Hepatocyte (in vitro differentiated cells): ENCODE results near the gene MAGEH1. TPM values are rescaled to one million over a fixed set of nuclear protein-coding genes. Genes with fewer than 3 reads are reported as not detected.

Experiments used
- DNase-seq: peaks from one replicate; pipeline ENCODE4 v3.0.0-alpha.2; 2016; ENCODE audit warnings: low spot score
- H2AFZ ChIP-seq: fragments of 200-600 bp; sonication (generic); 2 replicates; pipeline ENCODE4 v1.6.0; 2016; ENCODE audit warnings: antibody characterized with exemption, mild to moderate bottlenecking
- H3K27ac ChIP-seq: fragments of 200-600 bp; sonication (generic); 2 replicates; pipeline ENCODE4 v1.5.1; 2016; ENCODE audit warnings: mild to moderate bottlenecking
- H3K27me3 ChIP-seq: fragments of 200-600 bp; sonication (generic); 2 replicates; pipeline ENCODE4 v1.6.1; 2016
- H3K36me3 ChIP-seq: fragments of 200-600 bp; sonication (generic); replicated peaks from 2 replicates; pipeline ENCODE4 v1.5.1; 2016; ENCODE audit warnings: low read depth; ENCODE audit not compliant: insufficient read depth
- H3K4me1 ChIP-seq: fragments of 200-600 bp; sonication (generic); 2 replicates; pipeline ENCODE4 v1.5.1; 2016; ENCODE audit warnings: mild to moderate bottlenecking, moderate library complexity; ENCODE audit not compliant: insufficient read depth
- H3K4me2 ChIP-seq: fragments of 200-600 bp; sonication (generic); 2 replicates; pipeline ENCODE4 v1.6.0; 2016
- H3K4me3 ChIP-seq: fragments of 200-600 bp; sonication (generic); 2 replicates; pipeline ENCODE4 v1.5.1; 2016; ENCODE audit warnings: mild to moderate bottlenecking
- H3K79me2 ChIP-seq: fragments of 200-600 bp; sonication (generic); 2 replicates; pipeline ENCODE4 v1.6.0; 2017; ENCODE audit warnings: mild to moderate bottlenecking
- H3K9me2 ChIP-seq: fragments of 200-600 bp; sonication (generic); replicated peaks from 2 replicates; pipeline ENCODE4 v1.6.0; 2017; ENCODE audit warnings: mild to moderate bottlenecking; ENCODE audit not compliant: insufficient read depth
- H3K9me3 ChIP-seq: fragments of 200-600 bp; sonication (generic); 2 replicates; pipeline ENCODE4 v1.5.1; 2016; ENCODE audit warnings: low read depth, mild to moderate bottlenecking
- H4K20me1 ChIP-seq: fragments of 200-600 bp; sonication (generic); 2 replicates; pipeline ENCODE4 v1.6.0; 2016; ENCODE audit warnings: mild to moderate bottlenecking; ENCODE audit not compliant: insufficient read depth, poor library complexity, severe bottlenecking
- EZH2 ChIP-seq: fragments of 200-600 bp; sonication (generic); IDR thresholded peaks from 2 replicates; pipeline ENCODE4 v1.6.1; 2016; ENCODE audit warnings: antibody characterized with exemption, mild to moderate bottlenecking, borderline replicate concordance
- EZH2phosphoT487 ChIP-seq: fragments of 200-600 bp; sonication (generic); IDR thresholded peaks from one replicate; pipeline ENCODE4 v1.6.1; 2018; ENCODE audit warnings: antibody characterized with exemption, mild to moderate bottlenecking, low read depth, moderate library complexity; ENCODE audit not compliant: unreplicated experiment, severe bottlenecking
- WGBS: methylation state at CpG from one replicate; pipeline ENCODE4 v1.1.6; 2016; ENCODE audit warnings: low lambda C conversion rate; ENCODE audit errors: missing lambda C conversion rate; 5-methylcytosine and 5-hydroxymethylcytosine counted together
- polyA plus RNA-seq: library from polyadenylated mRNA; unstranded; fragments of >200 nt; fragmentation: Nextera tagmentation; extraction: Ambion mirVana; gene quantifications from 2 replicates; pipeline ENCODE4 v1.2.1, GENCODE V29; 2016
- total RNA-seq: library from RNA; depleted of rRNA; stranded (reverse); fragments of >200 nt; gene quantifications from 2 replicates; pipeline ENCODE4 v1.2.3, GENCODE V29; 2014
- TF ChIP-seq, protein P1 (sequence below): fragments of 200-600 bp; sonication (generic); IDR thresholded peaks from 2 replicates; pipeline ENCODE4 v1.5.1; 2016; ENCODE audit warnings: antibody characterized with exemption, mild to moderate bottlenecking; ENCODE audit not compliant: poor library complexity

MAGEH1 gene
- total and polyA plus RNA-seq, 2 experiments from 2014 or later = 62.6 to 87.7 TPM

DNA sequence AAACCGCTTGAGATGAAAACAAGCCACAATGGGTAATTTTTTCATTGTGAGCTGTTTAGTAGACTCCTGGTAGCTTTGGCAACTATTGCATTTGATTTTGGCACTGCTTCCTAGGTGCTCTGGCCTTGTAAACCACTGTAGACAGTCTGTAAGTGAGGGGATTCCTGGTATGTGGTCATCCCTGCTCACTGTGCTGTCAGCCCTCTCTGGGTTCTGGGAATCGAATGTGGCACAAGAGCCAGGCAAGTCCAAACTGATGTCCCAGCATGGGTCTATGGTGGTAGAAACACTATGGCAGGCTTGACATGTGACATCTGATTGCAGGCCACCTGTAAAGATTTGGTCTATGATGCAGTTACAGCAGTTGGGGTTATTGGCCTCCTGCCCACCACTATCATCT is 35.2 kb downstream of the MAGEH1 start:
- H3K9me3 ChIP-seq = no peaks in the 10 kb centered on the region
- no peak for DNase-seq
- H3K4me2 ChIP-seq = no peak overlapping the region
- TF ChIP-seq, protein P1, sequence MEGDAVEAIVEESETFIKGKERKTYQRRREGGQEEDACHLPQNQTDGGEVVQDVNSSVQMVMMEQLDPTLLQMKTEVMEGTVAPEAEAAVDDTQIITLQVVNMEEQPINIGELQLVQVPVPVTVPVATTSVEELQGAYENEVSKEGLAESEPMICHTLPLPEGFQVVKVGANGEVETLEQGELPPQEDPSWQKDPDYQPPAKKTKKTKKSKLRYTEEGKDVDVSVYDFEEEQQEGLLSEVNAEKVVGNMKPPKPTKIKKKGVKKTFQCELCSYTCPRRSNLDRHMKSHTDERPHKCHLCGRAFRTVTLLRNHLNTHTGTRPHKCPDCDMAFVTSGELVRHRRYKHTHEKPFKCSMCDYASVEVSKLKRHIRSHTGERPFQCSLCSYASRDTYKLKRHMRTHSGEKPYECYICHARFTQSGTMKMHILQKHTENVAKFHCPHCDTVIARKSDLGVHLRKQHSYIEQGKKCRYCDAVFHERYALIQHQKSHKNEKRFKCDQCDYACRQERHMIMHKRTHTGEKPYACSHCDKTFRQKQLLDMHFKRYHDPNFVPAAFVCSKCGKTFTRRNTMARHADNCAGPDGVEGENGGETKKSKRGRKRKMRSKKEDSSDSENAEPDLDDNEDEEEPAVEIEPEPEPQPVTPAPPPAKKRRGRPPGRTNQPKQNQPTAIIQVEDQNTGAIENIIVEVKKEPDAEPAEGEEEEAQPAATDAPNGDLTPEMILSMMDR = no peak
- TF ChIP-seq EZH2 = no peak
- TF ChIP-seq EZH2phosphoT487 = no peak
- no peak overlapping the region for H3K27ac ChIP-seq
- no peaks in the 10 kb centered on the region for H3K9me2 ChIP-seq
- 78% methylated on average over 2 of the region's 2 CpGs for WGBS
- no peaks in the 10 kb centered on the region for H3K27me3 ChIP-seq
- H3K4me3 ChIP-seq = no peak overlapping the region
- H3K4me1 ChIP-seq = peaks cover 8% of the 10 kb centered on the region
- H2AFZ ChIP-seq = no peak overlapping the region
- no peaks in the 10 kb centered on the region for H3K36me3 ChIP-seq
- H4K20me1 ChIP-seq = no peaks in the 10 kb centered on the region
- no peaks in the 10 kb centered on the region for H3K79me2 ChIP-seq

DNA sequence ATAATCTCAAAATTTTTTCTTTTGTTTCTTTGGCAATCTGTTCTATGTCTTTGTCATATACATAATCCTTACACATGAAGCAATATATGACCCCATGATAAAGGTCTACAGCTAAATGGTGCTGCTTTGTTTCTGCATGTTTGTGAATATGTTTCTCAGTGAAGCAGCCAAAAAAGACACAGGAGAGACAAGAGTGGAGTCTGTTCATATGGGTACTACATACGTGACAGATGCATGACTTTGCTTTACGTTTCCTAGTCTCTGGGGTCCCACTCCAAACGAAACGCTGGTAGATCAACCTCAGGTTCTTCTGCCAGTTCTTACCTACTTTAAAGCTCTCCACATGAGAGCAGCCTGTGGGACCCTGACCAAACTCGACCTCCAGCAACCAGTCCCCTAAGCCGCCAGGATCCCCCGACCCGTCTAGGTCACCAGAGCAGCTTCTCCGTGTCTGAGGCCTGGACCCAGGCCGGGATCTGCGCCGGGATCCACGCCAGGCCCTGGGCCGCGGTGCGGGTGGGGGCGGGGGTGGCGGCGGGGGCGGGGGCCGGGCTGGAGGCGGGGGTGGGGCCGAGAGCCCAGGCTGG is 36.2 kb downstream of the MAGEH1 start:
- no peaks in the 10 kb centered on the region for H3K9me2 ChIP-seq
- peak overlapping the region; percentile 36 for H3K4me3 ChIP-seq
- no peaks in the 10 kb centered on the region for H3K9me3 ChIP-seq
- peaks cover 8% of the 10 kb centered on the region for H3K4me1 ChIP-seq
- TF ChIP-seq, protein P1 = no peak
- TF ChIP-seq EZH2 = no peak
- H3K36me3 ChIP-seq = no peaks in the 10 kb centered on the region
- H3K27me3 ChIP-seq = no peaks in the 10 kb centered on the region
- peak overlapping the region; percentile 84 for H3K4me2 ChIP-seq
- no peak for DNase-seq
- no peaks in the 10 kb centered on the region for H4K20me1 ChIP-seq
- peak overlapping the region; percentile 99 for H3K27ac ChIP-seq
- WGBS = 29% methylated on average over 8 of the region's 23 CpGs
- H3K79me2 ChIP-seq = no peaks in the 10 kb centered on the region
- H2AFZ ChIP-seq = peak overlapping the region; percentile 40

DNA sequence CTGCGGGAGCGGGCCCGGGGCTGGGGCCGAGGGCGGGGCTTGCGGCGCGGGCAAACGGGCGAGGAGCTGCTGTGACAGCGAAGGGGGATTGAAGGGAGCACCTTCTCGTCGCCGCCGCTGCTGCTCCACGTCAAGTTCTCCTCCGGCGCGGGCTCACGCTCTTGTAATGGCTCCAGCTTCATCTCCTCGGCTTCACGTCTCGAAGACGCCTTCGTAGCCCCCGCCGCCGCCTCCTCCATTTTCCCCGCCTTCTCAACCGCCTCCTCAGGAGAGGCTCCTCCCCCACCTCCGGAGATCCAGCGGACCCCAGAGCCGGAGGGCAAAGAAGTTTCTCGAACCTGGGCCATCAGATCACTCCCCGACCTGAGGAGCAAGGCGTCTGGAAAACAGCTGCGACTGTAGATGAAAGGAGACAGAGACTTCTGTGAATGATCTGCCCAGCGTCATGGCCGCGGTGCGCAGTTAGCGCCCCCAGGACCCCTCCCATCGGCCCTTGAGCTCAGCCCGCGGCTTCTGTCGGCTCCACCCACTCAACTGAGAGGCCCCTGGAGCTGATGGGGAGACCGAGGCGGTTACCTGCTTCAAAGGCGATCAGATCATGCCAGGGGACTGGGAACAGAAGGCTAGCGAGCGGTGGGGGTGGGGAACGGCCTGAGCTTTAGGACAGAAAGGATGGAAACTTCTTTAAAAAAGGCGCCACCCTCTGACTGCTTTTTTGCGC is 36.8 kb downstream of the MAGEH1 start:
- Histone ChIP-seq H3K4me1 (peaks cover 8% of the 10 kb centered on the region), H3K36me3 (no peaks in the 10 kb centered on the region), H3K9me2 (no peaks in the 10 kb centered on the region), H3K27me3 (no peaks in the 10 kb centered on the region), H2AFZ (peak overlapping the region; percentile 77), H3K9me3 (no peaks in the 10 kb centered on the region), H3K4me3 (peak overlapping the region; percentile 68), H3K79me2 (no peaks in the 10 kb centered on the region), H4K20me1 (no peaks in the 10 kb centered on the region), H3K4me2 (peak overlapping the region; percentile 84), H3K27ac (peak overlapping the region; percentile 99)
- WGBS = 49% methylated on average over 32 of the region's 54 CpGs
- peak; percentile 71 for DNase-seq
- TF ChIP-seq EZH2phosphoT487 (no peak), EZH2 (no peak)
- TF ChIP-seq, protein P1 = no peak
